ENCODE measurements around the gene SLC41A3.

- TF ChIP-seq, protein P1, sequence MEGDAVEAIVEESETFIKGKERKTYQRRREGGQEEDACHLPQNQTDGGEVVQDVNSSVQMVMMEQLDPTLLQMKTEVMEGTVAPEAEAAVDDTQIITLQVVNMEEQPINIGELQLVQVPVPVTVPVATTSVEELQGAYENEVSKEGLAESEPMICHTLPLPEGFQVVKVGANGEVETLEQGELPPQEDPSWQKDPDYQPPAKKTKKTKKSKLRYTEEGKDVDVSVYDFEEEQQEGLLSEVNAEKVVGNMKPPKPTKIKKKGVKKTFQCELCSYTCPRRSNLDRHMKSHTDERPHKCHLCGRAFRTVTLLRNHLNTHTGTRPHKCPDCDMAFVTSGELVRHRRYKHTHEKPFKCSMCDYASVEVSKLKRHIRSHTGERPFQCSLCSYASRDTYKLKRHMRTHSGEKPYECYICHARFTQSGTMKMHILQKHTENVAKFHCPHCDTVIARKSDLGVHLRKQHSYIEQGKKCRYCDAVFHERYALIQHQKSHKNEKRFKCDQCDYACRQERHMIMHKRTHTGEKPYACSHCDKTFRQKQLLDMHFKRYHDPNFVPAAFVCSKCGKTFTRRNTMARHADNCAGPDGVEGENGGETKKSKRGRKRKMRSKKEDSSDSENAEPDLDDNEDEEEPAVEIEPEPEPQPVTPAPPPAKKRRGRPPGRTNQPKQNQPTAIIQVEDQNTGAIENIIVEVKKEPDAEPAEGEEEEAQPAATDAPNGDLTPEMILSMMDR (IDR thresholded peaks at IDR 0.05), result no peak
- TF ChIP-seq POLR2A (IDR thresholded peaks at IDR 0.05) (no peak), POLR2AphosphoS5 (IDR thresholded peaks at IDR 0.05) (no peak)
These were observed 64.9 kb downstream of the SLC41A3 start for GRCh38 chr3:126018995-126019394.

Measured in gastroesophageal sphincter (tissue), 3 donors.